Lower leg skin (tissue), 3 donors: ENCODE results near the gene TNP2.

Source experiments
- CTCF ChIP-seq, 3 donors: fragments of 450-650 bp; IDR thresholded peaks; one replicate each; pipeline ENCODE4 v1.5.1; 2016; ENCODE audit warnings: antibody characterized with exemption in 3 of 3, mild to moderate bottlenecking in 3 of 3, moderate library complexity in 2 of 3
- POLR2A ChIP-seq, 2 donors: fragments of 450-650 bp; IDR thresholded peaks; one replicate each; pipeline ENCODE4 v1.6.1; 2016 to 2017; ENCODE audit warnings: antibody characterized with exemption in 2 of 2, mild to moderate bottlenecking in 1 of 2, moderate library complexity in 1 of 2

- TF ChIP-seq CTCF (IDR thresholded peaks at IDR 0.05) (no peak), POLR2A (IDR thresholded peaks at IDR 0.05) (no peak)
These were observed 23.8 kb downstream of the TNP2 start for GRCh38 chr16:11245222-11245737.
